ENCODE measurements around the gene ACSL3.

DNA sequence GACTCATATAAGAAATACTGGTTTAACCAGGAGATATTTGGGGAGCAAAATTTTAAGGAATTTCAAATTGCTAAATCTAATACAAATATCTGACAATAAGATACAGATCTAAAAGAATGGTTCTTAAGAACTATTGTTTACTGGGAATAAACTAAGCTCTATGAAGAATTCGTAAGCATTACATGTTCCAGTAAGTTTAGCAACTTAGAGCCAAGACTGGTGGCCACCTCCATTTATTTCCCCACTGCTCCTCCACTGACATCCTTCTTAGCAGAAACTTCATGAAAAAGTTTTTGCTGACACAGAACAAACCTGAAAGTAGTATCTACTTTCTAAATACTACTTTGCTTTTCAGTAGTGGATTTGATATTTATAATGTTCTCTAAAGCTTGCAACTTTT lies 83.0 kb downstream of the ACSL3 start:
- TF ChIP-seq, protein P1, sequence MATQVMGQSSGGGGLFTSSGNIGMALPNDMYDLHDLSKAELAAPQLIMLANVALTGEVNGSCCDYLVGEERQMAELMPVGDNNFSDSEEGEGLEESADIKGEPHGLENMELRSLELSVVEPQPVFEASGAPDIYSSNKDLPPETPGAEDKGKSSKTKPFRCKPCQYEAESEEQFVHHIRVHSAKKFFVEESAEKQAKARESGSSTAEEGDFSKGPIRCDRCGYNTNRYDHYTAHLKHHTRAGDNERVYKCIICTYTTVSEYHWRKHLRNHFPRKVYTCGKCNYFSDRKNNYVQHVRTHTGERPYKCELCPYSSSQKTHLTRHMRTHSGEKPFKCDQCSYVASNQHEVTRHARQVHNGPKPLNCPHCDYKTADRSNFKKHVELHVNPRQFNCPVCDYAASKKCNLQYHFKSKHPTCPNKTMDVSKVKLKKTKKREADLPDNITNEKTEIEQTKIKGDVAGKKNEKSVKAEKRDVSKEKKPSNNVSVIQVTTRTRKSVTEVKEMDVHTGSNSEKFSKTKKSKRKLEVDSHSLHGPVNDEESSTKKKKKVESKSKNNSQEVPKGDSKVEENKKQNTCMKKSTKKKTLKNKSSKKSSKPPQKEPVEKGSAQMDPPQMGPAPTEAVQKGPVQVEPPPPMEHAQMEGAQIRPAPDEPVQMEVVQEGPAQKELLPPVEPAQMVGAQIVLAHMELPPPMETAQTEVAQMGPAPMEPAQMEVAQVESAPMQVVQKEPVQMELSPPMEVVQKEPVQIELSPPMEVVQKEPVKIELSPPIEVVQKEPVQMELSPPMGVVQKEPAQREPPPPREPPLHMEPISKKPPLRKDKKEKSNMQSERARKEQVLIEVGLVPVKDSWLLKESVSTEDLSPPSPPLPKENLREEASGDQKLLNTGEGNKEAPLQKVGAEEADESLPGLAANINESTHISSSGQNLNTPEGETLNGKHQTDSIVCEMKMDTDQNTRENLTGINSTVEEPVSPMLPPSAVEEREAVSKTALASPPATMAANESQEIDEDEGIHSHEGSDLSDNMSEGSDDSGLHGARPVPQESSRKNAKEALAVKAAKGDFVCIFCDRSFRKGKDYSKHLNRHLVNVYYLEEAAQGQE (IDR thresholded peaks at IDR 0.05; ENCODE audit: borderline replicate concordance), result no peak
- TF ChIP-seq POLR2AphosphoS5 (IDR thresholded peaks at IDR 0.05) (no peak), EP300 (conservative IDR thresholded peaks at IDR 0.05; ENCODE audit: poor library complexity, severe bottlenecking) (no peak), EZH2 (IDR thresholded peaks at IDR 0.05; ENCODE audit: borderline replicate concordance, insufficient read depth, low read length, poor library complexity, severe bottlenecking) (no peak), TAF1 (IDR thresholded peaks at IDR 0.05; ENCODE audit: low read depth) (no peak), RAD21 (conservative IDR thresholded peaks at IDR 0.05) (no peak), MXI1 (conservative IDR thresholded peaks at IDR 0.05; ENCODE audit: poor library complexity, severe bottlenecking) (no peak), SMC3 (conservative IDR thresholded peaks at IDR 0.05; ENCODE audit: poor library complexity) (no peak)
- TF ChIP-seq, protein P2, sequence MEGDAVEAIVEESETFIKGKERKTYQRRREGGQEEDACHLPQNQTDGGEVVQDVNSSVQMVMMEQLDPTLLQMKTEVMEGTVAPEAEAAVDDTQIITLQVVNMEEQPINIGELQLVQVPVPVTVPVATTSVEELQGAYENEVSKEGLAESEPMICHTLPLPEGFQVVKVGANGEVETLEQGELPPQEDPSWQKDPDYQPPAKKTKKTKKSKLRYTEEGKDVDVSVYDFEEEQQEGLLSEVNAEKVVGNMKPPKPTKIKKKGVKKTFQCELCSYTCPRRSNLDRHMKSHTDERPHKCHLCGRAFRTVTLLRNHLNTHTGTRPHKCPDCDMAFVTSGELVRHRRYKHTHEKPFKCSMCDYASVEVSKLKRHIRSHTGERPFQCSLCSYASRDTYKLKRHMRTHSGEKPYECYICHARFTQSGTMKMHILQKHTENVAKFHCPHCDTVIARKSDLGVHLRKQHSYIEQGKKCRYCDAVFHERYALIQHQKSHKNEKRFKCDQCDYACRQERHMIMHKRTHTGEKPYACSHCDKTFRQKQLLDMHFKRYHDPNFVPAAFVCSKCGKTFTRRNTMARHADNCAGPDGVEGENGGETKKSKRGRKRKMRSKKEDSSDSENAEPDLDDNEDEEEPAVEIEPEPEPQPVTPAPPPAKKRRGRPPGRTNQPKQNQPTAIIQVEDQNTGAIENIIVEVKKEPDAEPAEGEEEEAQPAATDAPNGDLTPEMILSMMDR (IDR thresholded peaks at IDR 0.05; ENCODE audit: poor library complexity, severe bottlenecking), result no peak

Data from neural cell (in vitro differentiated cells).